Activated CD4-positive, alpha-beta T cell treated with anti-CD3 and anti-CD28 coated beads, Interleukin-2, Interleukin-6, amounts not matched to agents 100 ng/mL and 50 ng/mL, durations not matched to agents 16 hours and 8 hours (primary cell): Measurements from ENCODE around the gene UFD1.
"Not testable (repeated sequence)": the region's sequence is repeated elsewhere in the genome, so short reads cannot be mapped to it uniquely, and the experiment has no call there.

ENCODE experiments used
- DNase-seq: peaks from one replicate; pipeline ENCODE4 v3.0.0-alpha.2; 2020

The UFD1 gene

GRCh38 chr22:19447330-19448075, 31.5 kb downstream of the UFD1 start, which contains the start of gene C22orf39:
Gene C22orf39 (minus strand): TSS chr22:19447711. CDS start chr22:19447688, 23 bp downstream.
- DNase-seq, result peak; percentile 95

DNA sequence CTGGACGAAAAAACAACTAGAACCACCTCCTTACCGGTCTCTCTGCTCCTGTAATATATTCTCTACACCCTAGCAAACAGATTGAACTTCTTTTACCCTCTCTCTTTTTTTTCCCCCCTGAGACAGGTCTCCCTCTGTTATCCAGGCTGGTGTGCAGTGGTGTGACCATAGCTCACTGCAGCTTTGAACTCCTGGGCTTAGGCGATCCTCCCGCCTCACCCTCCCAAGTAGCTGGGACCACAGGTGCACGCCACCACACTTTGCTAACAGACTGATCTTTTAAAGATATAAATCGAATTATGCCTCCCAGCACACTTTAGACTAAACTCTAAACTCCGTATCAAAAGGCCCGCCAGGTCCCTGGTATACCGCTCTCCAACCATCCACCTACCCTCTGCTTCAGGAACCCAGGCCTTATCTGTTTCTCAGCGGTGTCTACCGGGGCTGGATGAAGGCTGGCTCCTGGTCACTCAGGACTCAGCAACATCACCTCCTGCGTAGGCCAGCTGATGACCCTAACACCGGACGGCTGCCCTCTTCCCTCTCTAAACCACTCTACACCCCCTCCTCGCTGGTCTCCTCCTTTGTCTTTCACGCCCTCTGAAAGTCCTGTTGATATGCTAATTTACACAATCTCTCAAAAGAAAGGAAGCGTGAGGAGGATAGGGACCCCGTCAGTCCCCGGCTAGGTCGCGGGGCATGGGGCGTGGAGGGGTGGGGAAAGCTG, 32.2 kb downstream of the UFD1 start:
- DNase-seq, result no peak

- DNase-seq, result not testable (repeated sequence)
Observed at GRCh38 chr22:19445279-19445982, 33.6 kb downstream of the UFD1 start.

- DNase-seq, result no peak
Observed at GRCh38 chr22:19443544-19444211, 35.3 kb downstream of the UFD1 start.

DNA sequence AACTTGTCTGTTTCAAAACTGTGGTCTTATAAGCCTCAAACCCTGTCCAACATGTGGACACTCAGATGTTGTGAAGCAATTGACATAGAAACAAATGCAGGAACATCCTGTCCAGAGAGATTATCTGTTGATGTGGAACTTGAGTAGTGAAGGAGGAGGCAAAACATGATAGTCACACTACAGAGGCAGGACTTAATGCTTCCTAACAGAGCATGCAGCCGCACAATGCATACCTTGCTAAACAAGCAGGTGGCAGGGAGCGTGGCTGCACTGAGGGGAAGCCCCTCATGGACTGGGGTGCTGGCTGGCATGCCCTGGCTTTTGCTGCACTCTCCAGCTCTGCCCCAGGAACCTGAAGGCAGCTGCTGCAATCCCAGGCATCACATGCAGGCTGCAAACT, 36.8 kb downstream of the UFD1 start:
- no peak for DNase-seq

GRCh38 chr22:19440411-19441195, 38.4 kb downstream of the UFD1 start:
- DNase-seq, result no peak

DNA sequence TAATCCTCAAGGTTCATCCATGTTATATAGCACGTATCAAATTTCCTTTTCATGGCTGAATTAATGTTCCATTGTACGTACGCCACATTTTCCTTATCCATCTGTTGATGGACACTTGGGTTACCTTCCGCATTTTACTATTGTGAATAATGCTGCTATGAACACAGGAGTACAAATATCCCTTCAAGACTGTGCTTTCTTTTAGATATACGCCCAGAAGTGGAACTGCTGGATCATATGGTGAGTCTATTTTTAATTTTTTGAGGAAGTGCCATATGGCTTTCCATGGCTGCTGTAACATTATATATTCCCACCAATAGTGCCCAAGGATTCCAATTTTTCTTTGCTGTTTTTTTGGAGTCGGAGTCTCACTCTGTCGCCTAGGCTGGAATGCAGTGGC, 40.7 kb downstream of the UFD1 start:
- DNase-seq, result no peak

DNA sequence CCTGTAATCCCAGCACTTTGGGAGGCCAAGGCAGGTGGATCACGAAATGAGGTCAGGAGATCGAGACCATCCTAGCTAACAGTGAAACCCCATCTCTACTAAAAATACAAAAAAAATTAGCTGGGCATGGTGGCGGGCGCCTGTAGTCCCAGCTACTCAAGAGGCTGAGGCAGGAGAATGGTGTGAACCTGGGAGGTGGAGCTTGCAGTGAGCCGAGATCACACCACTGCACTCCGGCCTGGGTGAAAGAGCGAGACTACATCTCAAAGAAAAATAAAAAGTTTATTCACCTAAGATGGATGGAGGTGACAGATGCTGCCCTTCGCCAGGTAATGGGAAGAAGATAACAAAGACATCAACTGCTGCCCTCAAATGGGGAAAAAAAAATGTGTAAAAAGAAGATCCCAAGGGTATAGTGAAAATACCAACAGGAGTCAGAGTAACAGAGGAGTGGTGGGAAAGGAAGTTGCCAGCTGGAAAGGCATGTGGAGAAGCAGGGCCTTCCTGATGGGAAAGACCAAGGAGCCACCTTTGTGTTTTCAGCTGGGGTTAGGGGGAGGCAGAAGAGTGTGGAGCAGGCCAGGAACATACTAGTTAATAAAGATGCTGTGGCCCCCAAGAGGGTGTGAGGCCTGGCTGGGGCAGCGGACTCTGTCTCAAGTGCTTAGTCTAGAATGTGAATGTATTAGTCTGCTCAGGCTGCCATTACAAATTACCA, 42.4 kb downstream of the UFD1 start:
- DNase-seq, result not testable (repeated sequence)

DNA sequence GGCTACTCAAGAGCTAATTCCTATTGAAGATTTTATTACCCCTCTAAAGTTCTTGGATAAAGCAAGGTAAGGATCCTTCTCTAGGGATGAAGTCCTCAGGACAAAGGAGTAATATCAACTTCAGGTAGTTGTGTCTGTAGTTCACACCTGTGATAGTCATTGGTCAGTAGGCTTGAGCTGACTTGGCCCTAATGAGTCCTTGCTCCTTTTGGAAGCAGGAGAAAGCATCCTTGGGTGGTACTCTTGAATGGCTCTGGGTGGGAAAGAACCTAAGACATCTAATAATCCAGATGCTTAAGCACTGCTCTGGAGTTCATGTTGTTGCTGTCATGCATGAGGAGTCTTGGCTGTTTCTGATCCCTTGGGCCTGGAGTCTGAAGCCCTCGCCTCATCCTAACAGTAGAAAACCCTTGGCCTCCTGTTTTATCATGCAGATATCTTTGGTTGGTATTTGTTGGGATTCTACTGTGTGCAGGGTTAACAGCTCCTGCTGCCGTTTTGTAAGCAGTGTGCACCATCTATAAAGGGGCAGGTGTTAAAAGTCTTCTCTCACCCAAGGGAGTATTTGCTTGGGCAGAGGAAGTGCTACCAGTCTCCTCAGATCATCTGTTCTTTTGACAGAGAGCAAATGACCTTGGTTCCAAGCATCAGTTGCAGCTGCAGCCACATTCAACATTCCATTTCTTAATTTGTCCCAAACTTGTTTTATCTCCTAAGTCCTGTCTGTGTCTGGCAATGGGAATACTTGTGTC, 44.0 kb downstream of the UFD1 start:
- DNase-seq, result no peak

GRCh38 chr22:19434401-19434800, 44.6 kb downstream of the UFD1 start:
- no peak for DNase-seq

GRCh38 chr22:19432133-19432851, 46.7 kb downstream of the UFD1 start, which contains the start of gene MRPL40:
Gene MRPL40 (plus strand): TSS chr22:19432545. CDS start chr22:19432555, 10 bp downstream.
- DNase-seq, result peak; percentile 96

DNA sequence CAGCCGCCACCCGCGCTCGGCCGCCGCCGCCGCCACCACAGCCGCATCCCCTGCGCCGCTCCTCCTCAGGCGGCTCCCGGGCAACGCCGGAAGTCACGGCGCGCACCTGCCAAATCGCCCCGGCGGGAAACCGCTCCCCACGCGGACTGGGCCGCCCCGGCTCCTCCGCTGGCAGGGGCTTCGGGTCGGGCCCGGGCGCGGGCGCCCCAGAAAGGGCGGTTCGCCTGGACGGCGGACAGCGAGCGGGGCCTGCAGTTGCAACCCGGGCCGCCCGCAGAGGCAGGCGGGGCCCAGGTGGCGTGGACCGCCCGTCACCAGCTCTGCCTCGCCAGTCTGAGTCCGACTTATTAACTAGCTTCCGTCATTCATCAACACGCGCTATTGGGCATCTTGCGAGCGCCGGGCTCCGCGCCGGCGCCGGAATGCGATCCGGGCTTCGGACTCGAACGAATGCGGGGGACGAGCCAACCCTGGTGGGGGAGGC, 47.3 kb downstream of the UFD1 start, which contains the start of gene HIRA:
Gene HIRA, minus strand, starts transcription at position 85 of the 484 bp plus-strand sequence. CDS start 257 bp downstream, outside the sequence.
- DNase-seq, result peak; percentile 88

DNA sequence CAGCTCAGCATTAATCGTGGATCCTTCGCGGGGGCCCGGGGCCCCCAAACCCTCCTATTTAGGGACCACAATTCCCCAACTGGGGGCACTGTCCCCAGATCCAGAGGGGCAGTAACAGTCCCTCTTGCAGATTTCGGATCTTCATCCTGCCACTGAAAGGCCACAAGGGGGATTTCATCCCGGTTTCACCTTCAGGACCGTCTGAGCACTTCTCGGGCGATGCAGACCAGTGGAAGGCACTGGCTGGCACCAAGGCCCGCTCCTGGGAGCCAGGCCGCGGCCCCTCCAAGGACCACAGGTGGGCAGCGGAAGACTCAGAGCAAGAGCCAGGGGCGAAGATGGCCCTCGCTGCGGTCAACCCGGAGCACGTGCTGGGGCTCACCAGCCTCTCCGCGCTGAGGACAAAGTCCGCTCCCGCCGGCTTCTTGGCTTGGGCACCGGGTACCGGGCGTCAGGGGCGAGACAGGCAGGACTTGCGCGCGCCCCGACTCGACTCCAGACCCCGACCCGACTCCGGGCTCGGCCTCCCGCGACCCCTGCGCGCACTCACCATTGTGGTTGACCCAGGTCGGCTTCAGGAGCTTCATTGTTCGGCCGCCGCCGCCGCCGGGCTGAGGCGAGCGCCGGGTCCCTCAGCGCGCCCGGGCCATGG, 48.0 kb downstream of the UFD1 start:
- DNase-seq, result peak; percentile 35

- DNase-seq, result peak; percentile 59
Observed at GRCh38 chr22:19429950-19430889, 48.8 kb downstream of the UFD1 start.

DNA sequence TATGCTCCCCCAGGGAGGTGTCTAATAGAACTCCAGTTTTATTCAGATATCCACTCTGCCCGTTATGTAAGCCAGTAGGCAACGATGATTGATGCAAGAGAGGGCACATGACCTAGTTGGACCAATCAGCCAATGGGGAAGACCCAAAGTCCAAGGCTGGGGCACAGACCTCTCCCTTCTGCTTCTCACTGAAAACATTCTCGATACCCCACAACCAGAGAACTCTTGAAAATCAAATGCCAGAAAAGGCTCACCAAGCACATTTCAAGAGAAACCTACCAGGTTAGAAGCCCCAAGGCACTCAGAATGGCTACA, 54.9 kb downstream of the UFD1 start:
- no peak for DNase-seq

GRCh38 chr22:19422440-19423301, 56.3 kb downstream of the UFD1 start:
- DNase-seq, result no peak

DNA sequence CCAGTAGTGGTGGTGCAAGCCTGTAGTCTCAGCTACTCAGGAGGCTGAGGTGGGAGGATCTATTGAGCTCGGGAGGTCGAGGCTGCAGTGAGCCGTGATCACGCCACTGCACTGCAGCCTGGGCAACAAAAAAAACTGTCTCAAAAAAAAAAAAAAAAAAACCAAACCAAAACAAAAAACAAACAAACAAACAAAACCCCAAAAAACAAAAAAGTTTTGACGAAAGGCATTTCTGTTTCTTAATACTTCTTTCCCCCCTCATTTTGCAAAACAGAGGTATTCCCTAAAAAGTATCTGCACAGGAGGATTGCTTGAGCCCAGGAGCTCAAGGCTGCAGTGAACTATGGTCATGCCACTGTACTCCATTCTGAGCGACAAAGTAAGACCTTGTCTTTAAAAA, 58.7 kb downstream of the UFD1 start:
- DNase-seq, result no peak
